ENCODE data around the gene ZNF638. TPM values are rescaled to one million over a fixed set of nuclear protein-coding genes. Genes with fewer than 3 reads are reported as not detected.

Gene ZNF638
- total and polyA plus RNA-seq, 9 of the 15 experiments (the other 6 are each of a cell fraction or from before 2014, with no cell fraction given) = 53.3 to 165 (median 98.8) TPM

DNA sequence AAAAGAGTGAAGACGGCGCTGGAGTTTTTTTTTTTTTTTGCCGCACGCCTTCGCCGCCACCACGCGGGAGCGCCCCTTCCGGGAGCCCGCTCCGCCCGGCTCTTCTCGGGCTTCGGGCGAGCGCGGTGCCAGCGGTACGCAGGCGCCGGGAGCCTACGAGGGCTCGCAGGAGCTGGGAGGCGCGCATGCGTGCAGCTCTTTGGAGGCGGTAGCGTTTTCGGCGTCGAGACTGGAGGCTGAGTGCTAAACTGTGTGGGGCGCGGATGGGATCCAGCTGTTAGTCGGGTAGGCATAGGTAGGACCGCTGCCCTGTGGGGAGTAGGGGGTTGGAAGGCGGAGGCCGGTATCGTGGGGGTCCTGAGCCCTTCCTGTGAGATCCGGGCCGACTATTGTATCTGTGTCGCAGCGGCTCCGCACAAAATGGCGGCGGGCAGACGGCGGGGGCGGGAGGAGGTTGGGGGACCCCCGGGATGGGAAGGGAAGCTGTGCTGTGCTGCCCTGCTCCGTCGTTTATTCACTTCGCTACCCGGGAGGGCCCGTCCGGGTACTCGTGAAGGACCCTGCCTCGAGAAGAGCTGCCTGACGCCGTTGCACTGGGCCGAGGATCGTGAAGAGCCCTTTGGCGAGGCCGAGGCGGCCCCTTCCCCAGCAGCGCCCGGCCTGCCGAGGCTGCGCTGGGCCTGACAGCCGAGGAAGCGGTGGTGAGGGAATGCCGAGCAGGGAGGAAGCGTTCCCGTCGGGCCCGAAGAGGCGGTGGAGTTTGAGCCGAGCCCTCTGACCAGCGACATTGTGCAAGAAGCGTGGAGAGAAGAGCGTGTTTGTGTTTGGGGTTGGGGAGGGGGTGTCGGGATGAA, at the start of gene ZNF638 (continued):
- no peak for TF ChIP-seq USF1 (CRISPR knock-in tag; IDR thresholded peaks at IDR 0.05)
- no peak for TF ChIP-seq TEAD2 (tag; IDR thresholded peaks at IDR 0.05)
- TF ChIP-seq, protein P1, sequence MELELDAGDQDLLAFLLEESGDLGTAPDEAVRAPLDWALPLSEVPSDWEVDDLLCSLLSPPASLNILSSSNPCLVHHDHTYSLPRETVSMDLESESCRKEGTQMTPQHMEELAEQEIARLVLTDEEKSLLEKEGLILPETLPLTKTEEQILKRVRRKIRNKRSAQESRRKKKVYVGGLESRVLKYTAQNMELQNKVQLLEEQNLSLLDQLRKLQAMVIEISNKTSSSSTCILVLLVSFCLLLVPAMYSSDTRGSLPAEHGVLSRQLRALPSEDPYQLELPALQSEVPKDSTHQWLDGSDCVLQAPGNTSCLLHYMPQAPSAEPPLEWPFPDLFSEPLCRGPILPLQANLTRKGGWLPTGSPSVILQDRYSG (tag; conservative IDR thresholded peaks at IDR 0.05; ENCODE audit: low read depth) = no peak
- TF ChIP-seq ZNF444 (CRISPR knock-in tag; IDR thresholded peaks at IDR 0.05) = no peak
- TF ChIP-seq ZBTB11 (CRISPR knock-in tag; IDR thresholded peaks at IDR 0.05) = peak in 1 of 3 experiments; percentile 50; a peak in 1 of 6 replicates
- TF ChIP-seq EP400 (IDR thresholded peaks at IDR 0.05) = peak; percentile 81
- TF ChIP-seq SREBF2 (CRISPR knock-in tag; IDR thresholded peaks at IDR 0.05) = no peak
- peak; percentile 79; the same call in 1 of the 2 replicates for TF ChIP-seq POLR2AphosphoS5 (IDR thresholded peaks at IDR 0.05; ENCODE audit: control insufficient read depth, insufficient read depth, low read depth, low read length)
- peak; percentile 70 for TF ChIP-seq ATF7 (IDR thresholded peaks at IDR 0.05)
- TF ChIP-seq ELF4 (CRISPR knock-in tag; IDR thresholded peaks at IDR 0.05) = peak; percentile 62; the same call in 1 of the 2 replicates
- no peak for TF ChIP-seq CBFB (CRISPR knock-in tag; IDR thresholded peaks at IDR 0.05)
- TF ChIP-seq PHF20 (IDR thresholded peaks at IDR 0.05; ENCODE audit: partially characterized antibody) = no peak
- TF ChIP-seq, protein P2, sequence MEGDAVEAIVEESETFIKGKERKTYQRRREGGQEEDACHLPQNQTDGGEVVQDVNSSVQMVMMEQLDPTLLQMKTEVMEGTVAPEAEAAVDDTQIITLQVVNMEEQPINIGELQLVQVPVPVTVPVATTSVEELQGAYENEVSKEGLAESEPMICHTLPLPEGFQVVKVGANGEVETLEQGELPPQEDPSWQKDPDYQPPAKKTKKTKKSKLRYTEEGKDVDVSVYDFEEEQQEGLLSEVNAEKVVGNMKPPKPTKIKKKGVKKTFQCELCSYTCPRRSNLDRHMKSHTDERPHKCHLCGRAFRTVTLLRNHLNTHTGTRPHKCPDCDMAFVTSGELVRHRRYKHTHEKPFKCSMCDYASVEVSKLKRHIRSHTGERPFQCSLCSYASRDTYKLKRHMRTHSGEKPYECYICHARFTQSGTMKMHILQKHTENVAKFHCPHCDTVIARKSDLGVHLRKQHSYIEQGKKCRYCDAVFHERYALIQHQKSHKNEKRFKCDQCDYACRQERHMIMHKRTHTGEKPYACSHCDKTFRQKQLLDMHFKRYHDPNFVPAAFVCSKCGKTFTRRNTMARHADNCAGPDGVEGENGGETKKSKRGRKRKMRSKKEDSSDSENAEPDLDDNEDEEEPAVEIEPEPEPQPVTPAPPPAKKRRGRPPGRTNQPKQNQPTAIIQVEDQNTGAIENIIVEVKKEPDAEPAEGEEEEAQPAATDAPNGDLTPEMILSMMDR (IDR thresholded peaks at IDR 0.05 in 2 of 3, conservative IDR thresholded peaks at IDR 0.05 in 1 of 3; ENCODE audit: insufficient read depth in 2 of 3, low read depth in 1 of 3, low read length in 3 of 3) = peak; percentile 68 to 87 (median 83)
- no peak for TF ChIP-seq CBFA2T3 (IDR thresholded peaks at IDR 0.05)
- no peak for TF ChIP-seq CBX3 (IDR thresholded peaks at IDR 0.05; ENCODE audit: borderline replicate concordance in 1 of 2, low read length in 2 of 2)
- no peak for TF ChIP-seq XRCC3 (IDR thresholded peaks at IDR 0.05)
- no peak for TF ChIP-seq RHOXF2B (CRISPR knock-in tag; conservative IDR thresholded peaks at IDR 0.05)
- TF ChIP-seq HDGF (IDR thresholded peaks at IDR 0.05) = peak; percentile 79; the same call in 1 of the 2 replicates
- no peak for TF ChIP-seq MAFG (tag; conservative IDR thresholded peaks at IDR 0.05)
- TF ChIP-seq TBP (optimal IDR thresholded peaks at IDR 0.05; ENCODE audit: low read depth, low read length) = peak; percentile 58

Measured in K562 (cell line).